Stimulated activated CD4-positive, alpha-beta T cell treated with anti-CD3 and anti-CD28 coated beads, Interleukin-12 subunit alpha, Interleukin-12 subunit beta, amount 100 ng/mL, for 4 hours (primary cell): ENCODE results near the gene P2RY2.

Experiments used
- DNase-seq: peaks from one replicate; pipeline ENCODE4 v3.0.0-alpha.2; 2020

P2RY2 gene

GRCh38 chr11:73218106-73218829 is at the start of gene P2RY2:
Gene P2RY2 (plus strand): TSS chr11:73218281. CDS start chr11:73234160, 15,879 bp downstream.
- DNase-seq = peak; percentile 28

- DNase-seq = no peak
Observed at GRCh38 chr11:73168925-73169579, 49.0 kb upstream of the P2RY2 start.

- DNase-seq = no peak
Observed at GRCh38 chr11:73170140-73170539, 47.9 kb upstream of the P2RY2 start.

GRCh38 chr11:73171436-73172161 is 46.5 kb upstream of the P2RY2 start:
- no peak for DNase-seq

- DNase-seq = no peak
Observed at GRCh38 chr11:73172992-73173656, 45.0 kb upstream of the P2RY2 start.

GRCh38 chr11:73173755-73174494 is 44.2 kb upstream of the P2RY2 start:
- no peak for DNase-seq

GRCh38 chr11:73174495-73174791 is 43.6 kb upstream of the P2RY2 start:
- DNase-seq = no peak

- DNase-seq = no peak
Observed at GRCh38 chr11:73175551-73176144, 42.4 kb upstream of the P2RY2 start.

GRCh38 chr11:73176145-73176873 is 41.8 kb upstream of the P2RY2 start:
- DNase-seq = no peak

- DNase-seq = no peak
Observed at GRCh38 chr11:73176874-73177155, 41.3 kb upstream of the P2RY2 start.

GRCh38 chr11:73177380-73177777 is 40.7 kb upstream of the P2RY2 start:
- DNase-seq = no peak

GRCh38 chr11:73177778-73178539 is 40.1 kb upstream of the P2RY2 start:
- DNase-seq = peak; percentile 74

GRCh38 chr11:73178681-73179080 is 39.4 kb upstream of the P2RY2 start:
- DNase-seq = no peak

GRCh38 chr11:73182824-73183321 is 35.2 kb upstream of the P2RY2 start:
- DNase-seq = no peak

- peak; percentile 52 for DNase-seq
Observed at GRCh38 chr11:73184953-73185671, 33.0 kb upstream of the P2RY2 start.

GRCh38 chr11:73185680-73186293 is 32.3 kb upstream of the P2RY2 start:
- no peak for DNase-seq

GRCh38 chr11:73186294-73186850 is 31.7 kb upstream of the P2RY2 start:
- DNase-seq = no peak

- no peak for DNase-seq
Observed at GRCh38 chr11:73186886-73187285, 31.2 kb upstream of the P2RY2 start.

- DNase-seq = no peak
Observed at GRCh38 chr11:73187854-73188253, 30.2 kb upstream of the P2RY2 start.
